Measurements from ENCODE around the gene RYR2. TPM values are rescaled to one million over a fixed set of nuclear protein-coding genes. Genes with fewer than 3 reads are reported as not detected.
"Not testable (repeated sequence)": the region's sequence is repeated elsewhere in the genome, so short reads cannot be mapped to it uniquely, and the experiment has no call there.

RYR2 gene
- total RNA-seq, 4 donors from 2014 or later, result 0.23 to 4.6 (median 0.89) TPM

- intact Hi-C loops (cut with DNase I), result no loop called here
- TF ChIP-seq POLR2A (IDR thresholded peaks at IDR 0.05), result no peak
- no peak for TF ChIP-seq CTCF (IDR thresholded peaks at IDR 0.05)
- no peaks in the 10 kb centered on the region for H3K36me3 ChIP-seq
- no peak overlapping the region for H3K4me3 ChIP-seq
- no peaks in the 10 kb centered on the region for H3K9me3 ChIP-seq
- no peak overlapping the region for H3K27ac ChIP-seq
- H3K27me3 ChIP-seq, result no peaks in the 10 kb centered on the region
- no peaks in the 10 kb centered on the region for H3K4me1 ChIP-seq
- WGBS, 2 donors, result 56 to 65% methylated on average over 5 of the region's 5 CpGs
- no peak for DNase-seq
Measured at GRCh38 chr1:237811633-237812032, 769.6 kb downstream of the RYR2 start.

GRCh38 chr1:237812061-237812460 lies 770.1 kb downstream of the RYR2 start:
- no peak overlapping the region for H3K27ac ChIP-seq
- no peaks in the 10 kb centered on the region for H3K4me1 ChIP-seq
- no peak overlapping the region for H3K4me3 ChIP-seq
- TF ChIP-seq CTCF (IDR thresholded peaks at IDR 0.05) (no peak), POLR2A (IDR thresholded peaks at IDR 0.05) (no peak)
- no peaks in the 10 kb centered on the region for H3K9me3 ChIP-seq
- intact Hi-C loops (cut with DNase I), result no loop called here
- H3K27me3 ChIP-seq, result no peaks in the 10 kb centered on the region
- WGBS, 2 donors, result 37 to 64% methylated on average over 2 of the region's 2 CpGs
- DNase-seq, result no peak
- H3K36me3 ChIP-seq, result no peaks in the 10 kb centered on the region

GRCh38 chr1:237814319-237814924 lies 772.4 kb downstream of the RYR2 start:
- no peak overlapping the region for H3K27ac ChIP-seq
- H3K4me3 ChIP-seq, result no peak overlapping the region
- intact Hi-C loops (cut with DNase I), result no loop called here
- H3K9me3 ChIP-seq, result no peaks in the 10 kb centered on the region
- no peak for TF ChIP-seq POLR2A (IDR thresholded peaks at IDR 0.05)
- TF ChIP-seq CTCF (IDR thresholded peaks at IDR 0.05), result peak in 2 of 6 experiments; percentile 26 to 37
- no peaks in the 10 kb centered on the region for H3K36me3 ChIP-seq
- 39 to 46% methylated on average over 5 of the region's 5 CpGs for WGBS, 2 donors
- H3K27me3 ChIP-seq, result no peaks in the 10 kb centered on the region
- no peaks in the 10 kb centered on the region for H3K4me1 ChIP-seq
- DNase-seq, result no peak

- Histone ChIP-seq H3K4me3 (no peak overlapping the region), H3K27ac (no peak overlapping the region), H3K4me1 (no peaks in the 10 kb centered on the region), H3K27me3 (no peaks in the 10 kb centered on the region), H3K9me3 (no peaks in the 10 kb centered on the region), H3K36me3 (no peaks in the 10 kb centered on the region)
- intact Hi-C loops (cut with DNase I), result no loop called here
- no peak for DNase-seq
- WGBS, 2 donors, result 12 to 18% methylated on average over 1 of the region's 1 CpG
- TF ChIP-seq POLR2A (IDR thresholded peaks at IDR 0.05), result no peak
- no peak for TF ChIP-seq CTCF (IDR thresholded peaks at IDR 0.05)
Measured at GRCh38 chr1:237817277-237817676, 775.3 kb downstream of the RYR2 start.

- DNase-seq, result not testable (repeated sequence)
Measured at GRCh38 chr1:237820634-237821033, 778.6 kb downstream of the RYR2 start.

GRCh38 chr1:237832858-237833257 lies 790.9 kb downstream of the RYR2 start:
- 70 to 74% methylated on average over 7 of the region's 7 CpGs for WGBS, 2 donors
- TF ChIP-seq CTCF (IDR thresholded peaks at IDR 0.05), result no peak
- H3K36me3 ChIP-seq, result no peaks in the 10 kb centered on the region

More at GRCh38 chr1:237820634-237821033, 778.6 kb downstream of the RYR2 start:
- H3K36me3 ChIP-seq; intact Hi-C loops (cut with DNase I); H3K4me1 ChIP-seq; H3K27ac ChIP-seq; H3K27me3 ChIP-seq; H3K4me3 ChIP-seq; H3K9me3 ChIP-seq: not testable (repeated sequence)
- WGBS, 2 donors, result 79 to 93% methylated on average over 2 to 3 of the region's 9 CpGs

More at GRCh38 chr1:237832858-237833257, 790.9 kb downstream of the RYR2 start:
- intact Hi-C loops (cut with DNase I), result no loop called here
- no peak for DNase-seq
- Histone ChIP-seq H3K4me3 (no peak overlapping the region), H3K27me3 (no peaks in the 10 kb centered on the region), H3K9me3 (no peaks in the 10 kb centered on the region), H3K27ac (no peak overlapping the region), H3K4me1 (no peaks in the 10 kb centered on the region)

All from esophagus squamous epithelium (tissue), 5 donors.